HEK293 (cell line): Measurements from ENCODE around the gene C20orf144.

Source experiments
- CTCF ChIA-PET: fragments of 350-600 bp; formaldehyde crosslinking; extraction: SDS; loops from one replicate; lab custom pipeline; 2021; ENCODE audit warnings: antibody characterized with exemption; lab: Yijun Ruan, JAX
- POLR2A ChIA-PET: fragments of 300-600 bp; formaldehyde crosslinking; extraction: SDS; loops from one replicate; lab custom pipeline; 2020; ENCODE audit warnings: antibody characterized with exemption, inconsistent platforms; lab: Yijun Ruan, JAX
- H3K27ac ChIP-seq: fragments of 200-500 bp; sonication (Bioruptor generic); 2 replicates; pipeline ENCODE4 v1.5.1; 2014; ENCODE audit warnings: low read depth, low read length, control low read depth, inconsistent platforms; ENCODE audit errors: extremely low read depth
- H3K36me3 ChIP-seq, 2 experiments: fragments of 200-500 bp in 1 of 2; sonication (Bioruptor generic) in 1 of 2; 1 replicate in 1 of 2; 2 replicates in 1 of 2; pipeline ENCODE4 v1.5.1; 2014 to 2017; ENCODE audit warnings: inconsistent platforms in 2 of 2, low read length in 2 of 2; ENCODE audit not compliant: control insufficient read depth in 2 of 2, insufficient read depth in 1 of 2
- H3K4me1 ChIP-seq: fragments of 200-500 bp; sonication (Bioruptor generic); 2 replicates; pipeline ENCODE4 v1.5.1; 2014; ENCODE audit warnings: mild to moderate bottlenecking, low read length, inconsistent platforms; ENCODE audit not compliant: control insufficient read depth, insufficient read depth
- H3K4me3 ChIP-seq: 2 replicates; pipeline ENCODE4 v1.5.1; 2011; ENCODE audit warnings: low read depth, mild to moderate bottlenecking, control low read depth, low read length, moderate library complexity
- H3K9me3 ChIP-seq: fragments of 200-500 bp; sonication (Bioruptor generic); 2 replicates; pipeline ENCODE4 v1.5.1; 2014; ENCODE audit warnings: low read depth, low read length, inconsistent platforms; ENCODE audit not compliant: control insufficient read depth, insufficient read depth
- KLF10 ChIP-seq: fragments of 450-650 bp; IDR thresholded peaks from 2 replicates; pipeline ENCODE4 v1.5.1; 2018; ENCODE audit warnings: missing biosample characterization, mild to moderate bottlenecking, missing genetic modification characterization
- MZF1 ChIP-seq: fragments of 450-650 bp; formaldehyde crosslinking; IDR thresholded peaks from 2 replicates; pipeline ENCODE4 v1.5.1; 2017; ENCODE audit warnings: missing biosample characterization, missing genetic modification characterization, borderline replicate concordance
- OVOL3 ChIP-seq: fragments of 450-650 bp; formaldehyde crosslinking; IDR thresholded peaks from 2 replicates; pipeline ENCODE4 v1.5.1; 2016; ENCODE audit warnings: missing biosample characterization, missing genetic modification characterization
- PRDM1 ChIP-seq: fragments of 450-650 bp; formaldehyde crosslinking; IDR thresholded peaks from 2 replicates; pipeline ENCODE4; 2016; ENCODE audit warnings: missing biosample characterization, missing genetic modification characterization
- ZNF184 ChIP-seq: fragments of 450-650 bp; IDR thresholded peaks from 2 replicates; pipeline ENCODE4 v1.5.1; 2018; ENCODE audit warnings: missing biosample characterization, mild to moderate bottlenecking, missing genetic modification characterization
- ZNF324 ChIP-seq: fragments of 450-650 bp; formaldehyde crosslinking; IDR thresholded peaks from 2 replicates; pipeline ENCODE4 v1.5.1; 2016; ENCODE audit warnings: missing biosample characterization, missing genetic modification characterization
- ZNF350 ChIP-seq: fragments of 450-650 bp; formaldehyde crosslinking; IDR thresholded peaks from 2 replicates; pipeline ENCODE4 v1.5.0; 2017; ENCODE audit warnings: missing biosample characterization, mild to moderate bottlenecking, missing genetic modification characterization
- ZNF544 ChIP-seq: fragments of 450-650 bp; formaldehyde crosslinking; IDR thresholded peaks from 2 replicates; pipeline ENCODE4 v1.5.0; 2017; ENCODE audit warnings: missing biosample characterization, missing genetic modification characterization
- ZNF629 ChIP-seq: fragments of 450-650 bp; formaldehyde crosslinking; IDR thresholded peaks from 2 replicates; pipeline ENCODE4 v1.5.1; 2017; ENCODE audit warnings: missing biosample characterization, missing genetic modification characterization
- ZNF654 ChIP-seq: fragments of 450-650 bp; formaldehyde crosslinking; IDR thresholded peaks from 2 replicates; pipeline ENCODE4 v1.5.1; 2016; ENCODE audit warnings: low read depth, missing biosample characterization, missing genetic modification characterization
- ZNF677 ChIP-seq: fragments of 450-650 bp; IDR thresholded peaks from 2 replicates; pipeline ENCODE4 v1.5.0; 2018; ENCODE audit warnings: missing biosample characterization, mild to moderate bottlenecking, missing genetic modification characterization, moderate library complexity
- ZSCAN23 ChIP-seq: fragments of 450-650 bp; formaldehyde crosslinking; IDR thresholded peaks from 2 replicates; pipeline ENCODE4 v1.5.1; 2016; ENCODE audit warnings: missing biosample characterization, missing genetic modification characterization
- ZXDB ChIP-seq: fragments of 450-650 bp; formaldehyde crosslinking; IDR thresholded peaks from 2 replicates; pipeline ENCODE4 v1.5.1; 2016; ENCODE audit warnings: missing biosample characterization, missing genetic modification characterization
- TF ChIP-seq, protein P1 (sequence below): fragments of 450-650 bp; formaldehyde crosslinking; IDR thresholded peaks from 2 replicates; pipeline ENCODE4 v1.5.1; 2016; ENCODE audit warnings: missing biosample characterization, missing genetic modification characterization
- TF ChIP-seq, protein P2 (sequence below): fragments of 450-650 bp; formaldehyde crosslinking; IDR thresholded peaks from 2 replicates; pipeline ENCODE4 v1.5.1; 2016; ENCODE audit warnings: missing biosample characterization, missing genetic modification characterization
- TF ChIP-seq, protein P3 (sequence below): fragments of 450-650 bp; formaldehyde crosslinking; IDR thresholded peaks from 2 replicates; pipeline ENCODE4 v1.5.1; 2016; ENCODE audit warnings: missing biosample characterization, missing genetic modification characterization
- TF ChIP-seq, protein P4 (sequence below): fragments of 450-650 bp; formaldehyde crosslinking; IDR thresholded peaks from 2 replicates; pipeline ENCODE4 v1.5.1; 2016; ENCODE audit warnings: missing biosample characterization, missing genetic modification characterization
- TF ChIP-seq, protein P5 (sequence below): fragments of 450-650 bp; formaldehyde crosslinking; IDR thresholded peaks from 2 replicates; pipeline ENCODE4 v1.5.1; 2016; ENCODE audit warnings: missing biosample characterization, missing genetic modification characterization, borderline replicate concordance
- TF ChIP-seq, protein P6 (sequence below): IDR thresholded peaks from 2 replicates; pipeline ENCODE4 v1.6.1; 2011; ENCODE audit warnings: mild to moderate bottlenecking, low read depth, low read length, borderline replicate concordance

Gene C20orf144

DNA sequence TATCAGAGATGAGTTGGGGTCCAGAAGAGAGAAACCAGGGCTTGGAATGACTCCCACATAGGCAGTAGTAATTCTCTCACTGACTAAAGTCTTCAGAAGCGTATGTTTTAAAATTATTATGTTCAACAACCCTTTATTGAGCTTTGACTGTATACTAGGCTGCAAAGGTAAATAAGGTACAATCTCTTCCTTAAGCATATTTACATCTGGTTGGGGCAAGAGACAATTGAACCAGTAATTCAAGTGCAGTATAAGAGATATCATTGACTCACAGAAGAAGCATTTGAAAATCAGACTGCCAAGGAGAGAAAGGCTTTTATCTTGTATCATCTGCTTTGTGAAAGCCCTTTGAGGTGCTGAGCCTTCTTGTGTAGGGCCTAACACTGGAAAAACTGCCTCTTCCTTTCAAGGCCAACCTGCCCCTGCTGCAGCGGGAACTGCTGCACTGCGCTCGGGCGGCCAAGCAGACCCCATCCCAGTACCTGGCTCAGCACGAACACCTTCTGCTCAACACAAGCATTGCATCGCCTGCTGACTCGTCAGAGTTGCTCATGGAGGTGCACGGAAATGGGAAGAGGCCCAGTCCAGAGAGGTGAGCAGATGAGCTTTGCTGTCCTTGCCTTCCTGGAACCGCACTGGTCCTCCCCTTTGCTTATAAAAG lies 39.3 kb upstream of the C20orf144 start:
- H3K4me1 ChIP-seq = no peaks in the 10 kb centered on the region
- TF ChIP-seq ZNF677 (tag by site-specific recombination) = no peak
- TF ChIP-seq ZXDB (tag by site-specific recombination) = no peak
- TF ChIP-seq OVOL3 (tag by site-specific recombination) = no peak
- no peak for TF ChIP-seq KLF10 (tag by site-specific recombination)
- no peak for TF ChIP-seq ZNF184 (tag by site-specific recombination)
- TF ChIP-seq, protein P1, sequence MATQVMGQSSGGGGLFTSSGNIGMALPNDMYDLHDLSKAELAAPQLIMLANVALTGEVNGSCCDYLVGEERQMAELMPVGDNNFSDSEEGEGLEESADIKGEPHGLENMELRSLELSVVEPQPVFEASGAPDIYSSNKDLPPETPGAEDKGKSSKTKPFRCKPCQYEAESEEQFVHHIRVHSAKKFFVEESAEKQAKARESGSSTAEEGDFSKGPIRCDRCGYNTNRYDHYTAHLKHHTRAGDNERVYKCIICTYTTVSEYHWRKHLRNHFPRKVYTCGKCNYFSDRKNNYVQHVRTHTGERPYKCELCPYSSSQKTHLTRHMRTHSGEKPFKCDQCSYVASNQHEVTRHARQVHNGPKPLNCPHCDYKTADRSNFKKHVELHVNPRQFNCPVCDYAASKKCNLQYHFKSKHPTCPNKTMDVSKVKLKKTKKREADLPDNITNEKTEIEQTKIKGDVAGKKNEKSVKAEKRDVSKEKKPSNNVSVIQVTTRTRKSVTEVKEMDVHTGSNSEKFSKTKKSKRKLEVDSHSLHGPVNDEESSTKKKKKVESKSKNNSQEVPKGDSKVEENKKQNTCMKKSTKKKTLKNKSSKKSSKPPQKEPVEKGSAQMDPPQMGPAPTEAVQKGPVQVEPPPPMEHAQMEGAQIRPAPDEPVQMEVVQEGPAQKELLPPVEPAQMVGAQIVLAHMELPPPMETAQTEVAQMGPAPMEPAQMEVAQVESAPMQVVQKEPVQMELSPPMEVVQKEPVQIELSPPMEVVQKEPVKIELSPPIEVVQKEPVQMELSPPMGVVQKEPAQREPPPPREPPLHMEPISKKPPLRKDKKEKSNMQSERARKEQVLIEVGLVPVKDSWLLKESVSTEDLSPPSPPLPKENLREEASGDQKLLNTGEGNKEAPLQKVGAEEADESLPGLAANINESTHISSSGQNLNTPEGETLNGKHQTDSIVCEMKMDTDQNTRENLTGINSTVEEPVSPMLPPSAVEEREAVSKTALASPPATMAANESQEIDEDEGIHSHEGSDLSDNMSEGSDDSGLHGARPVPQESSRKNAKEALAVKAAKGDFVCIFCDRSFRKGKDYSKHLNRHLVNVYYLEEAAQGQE (tag by site-specific recombination) = no peak
- TF ChIP-seq, protein P2, sequence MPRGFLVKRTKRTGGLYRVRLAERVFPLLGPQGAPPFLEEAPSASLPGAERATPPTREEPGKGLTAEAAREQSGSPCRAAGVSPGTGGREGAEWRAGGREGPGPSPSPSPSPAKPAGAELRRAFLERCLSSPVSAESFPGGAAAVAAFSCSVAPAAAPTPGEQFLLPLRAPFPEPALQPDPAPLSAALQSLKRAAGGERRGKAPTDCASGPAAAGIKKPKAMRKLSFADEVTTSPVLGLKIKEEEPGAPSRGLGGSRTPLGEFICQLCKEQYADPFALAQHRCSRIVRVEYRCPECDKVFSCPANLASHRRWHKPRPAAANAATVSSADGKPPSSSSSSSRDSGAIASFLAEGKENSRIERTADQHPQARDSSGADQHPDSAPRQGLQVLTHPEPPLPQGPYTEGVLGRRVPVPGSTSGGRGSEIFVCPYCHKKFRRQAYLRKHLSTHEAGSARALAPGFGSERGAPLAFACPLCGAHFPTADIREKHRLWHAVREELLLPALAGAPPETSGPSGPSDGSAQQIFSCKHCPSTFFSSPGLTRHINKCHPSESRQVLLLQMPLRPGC (tag by site-specific recombination) = no peak
- TF ChIP-seq, protein P3, sequence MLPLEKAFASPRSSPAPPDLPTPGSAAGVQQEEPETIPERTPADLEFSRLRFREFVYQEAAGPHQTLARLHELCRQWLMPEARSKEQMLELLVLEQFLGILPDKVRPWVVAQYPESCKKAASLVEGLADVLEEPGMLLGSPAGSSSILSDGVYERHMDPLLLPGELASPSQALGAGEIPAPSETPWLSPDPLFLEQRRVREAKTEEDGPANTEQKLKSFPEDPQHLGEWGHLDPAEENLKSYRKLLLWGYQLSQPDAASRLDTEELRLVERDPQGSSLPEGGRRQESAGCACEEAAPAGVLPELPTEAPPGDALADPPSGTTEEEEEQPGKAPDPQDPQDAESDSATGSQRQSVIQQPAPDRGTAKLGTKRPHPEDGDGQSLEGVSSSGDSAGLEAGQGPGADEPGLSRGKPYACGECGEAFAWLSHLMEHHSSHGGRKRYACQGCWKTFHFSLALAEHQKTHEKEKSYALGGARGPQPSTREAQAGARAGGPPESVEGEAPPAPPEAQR = no peak
- TF ChIP-seq ZSCAN23 (tag by site-specific recombination) = no peak
- TF ChIP-seq, all 188 proteins: peak for 0
- ChIA-PET CTCF (interaction anchor here (0.6 kb wide), 1 partner anchor 101 kb away, joined by 3 read pairs; no protein-coding TSS in a partner anchor), POLR2A (no interaction called here)
- Histone ChIP-seq H3K36me3 (peaks cover 0 to 47% of the 10 kb centered on the region in 2 experiments; a peak in 2 of 3 replicates), H3K27ac (no peak overlapping the region), H3K4me3 (no peak overlapping the region), H3K9me3 (no peaks in the 10 kb centered on the region)

DNA sequence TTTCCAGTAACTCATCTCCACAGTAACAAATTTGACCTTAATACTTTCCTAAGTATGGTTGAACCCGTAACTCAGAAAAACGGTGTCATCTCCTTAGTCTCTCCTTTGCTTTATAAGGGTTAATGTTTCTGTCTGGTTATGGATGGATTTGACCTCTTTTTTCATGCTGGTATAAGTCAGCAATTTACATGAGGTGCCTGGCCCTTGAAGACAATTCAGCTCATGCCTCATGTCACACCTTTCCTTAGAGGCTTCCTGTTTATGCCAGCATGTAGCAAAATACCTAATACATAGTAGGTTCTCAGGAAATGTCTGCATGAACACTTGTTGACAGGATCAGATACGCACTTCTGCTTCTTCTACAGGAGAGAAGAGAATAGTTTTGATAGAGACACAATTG lies 37.7 kb upstream of the C20orf144 start:
- peaks cover 8 to 63% of the 10 kb centered on the region in 2 experiments; a peak in 2 of 3 replicates for H3K36me3 ChIP-seq
- H3K9me3 ChIP-seq = no peaks in the 10 kb centered on the region
- POLR2A ChIA-PET = no interaction called here
- no peak overlapping the region for H3K4me3 ChIP-seq
- CTCF ChIA-PET = no interaction called here
- H3K4me1 ChIP-seq = no peaks in the 10 kb centered on the region
- no peak overlapping the region for H3K27ac ChIP-seq
- TF ChIP-seq, protein P4, sequence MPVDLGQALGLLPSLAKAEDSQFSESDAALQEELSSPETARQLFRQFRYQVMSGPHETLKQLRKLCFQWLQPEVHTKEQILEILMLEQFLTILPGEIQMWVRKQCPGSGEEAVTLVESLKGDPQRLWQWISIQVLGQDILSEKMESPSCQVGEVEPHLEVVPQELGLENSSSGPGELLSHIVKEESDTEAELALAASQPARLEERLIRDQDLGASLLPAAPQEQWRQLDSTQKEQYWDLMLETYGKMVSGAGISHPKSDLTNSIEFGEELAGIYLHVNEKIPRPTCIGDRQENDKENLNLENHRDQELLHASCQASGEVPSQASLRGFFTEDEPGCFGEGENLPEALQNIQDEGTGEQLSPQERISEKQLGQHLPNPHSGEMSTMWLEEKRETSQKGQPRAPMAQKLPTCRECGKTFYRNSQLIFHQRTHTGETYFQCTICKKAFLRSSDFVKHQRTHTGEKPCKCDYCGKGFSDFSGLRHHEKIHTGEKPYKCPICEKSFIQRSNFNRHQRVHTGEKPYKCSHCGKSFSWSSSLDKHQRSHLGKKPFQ (tag by site-specific recombination) = no peak
- TF ChIP-seq PRDM1 (tag by site-specific recombination) (no peak), ZNF350 (tag by site-specific recombination) (no peak), MZF1 (tag by site-specific recombination) (no peak), ZNF544 (tag by site-specific recombination) (no peak), ZNF629 (no peak), OVOL3 (tag by site-specific recombination) (no peak), ZNF324 (tag by site-specific recombination) (no peak), ZNF654 (no peak)
- TF ChIP-seq, protein P5, sequence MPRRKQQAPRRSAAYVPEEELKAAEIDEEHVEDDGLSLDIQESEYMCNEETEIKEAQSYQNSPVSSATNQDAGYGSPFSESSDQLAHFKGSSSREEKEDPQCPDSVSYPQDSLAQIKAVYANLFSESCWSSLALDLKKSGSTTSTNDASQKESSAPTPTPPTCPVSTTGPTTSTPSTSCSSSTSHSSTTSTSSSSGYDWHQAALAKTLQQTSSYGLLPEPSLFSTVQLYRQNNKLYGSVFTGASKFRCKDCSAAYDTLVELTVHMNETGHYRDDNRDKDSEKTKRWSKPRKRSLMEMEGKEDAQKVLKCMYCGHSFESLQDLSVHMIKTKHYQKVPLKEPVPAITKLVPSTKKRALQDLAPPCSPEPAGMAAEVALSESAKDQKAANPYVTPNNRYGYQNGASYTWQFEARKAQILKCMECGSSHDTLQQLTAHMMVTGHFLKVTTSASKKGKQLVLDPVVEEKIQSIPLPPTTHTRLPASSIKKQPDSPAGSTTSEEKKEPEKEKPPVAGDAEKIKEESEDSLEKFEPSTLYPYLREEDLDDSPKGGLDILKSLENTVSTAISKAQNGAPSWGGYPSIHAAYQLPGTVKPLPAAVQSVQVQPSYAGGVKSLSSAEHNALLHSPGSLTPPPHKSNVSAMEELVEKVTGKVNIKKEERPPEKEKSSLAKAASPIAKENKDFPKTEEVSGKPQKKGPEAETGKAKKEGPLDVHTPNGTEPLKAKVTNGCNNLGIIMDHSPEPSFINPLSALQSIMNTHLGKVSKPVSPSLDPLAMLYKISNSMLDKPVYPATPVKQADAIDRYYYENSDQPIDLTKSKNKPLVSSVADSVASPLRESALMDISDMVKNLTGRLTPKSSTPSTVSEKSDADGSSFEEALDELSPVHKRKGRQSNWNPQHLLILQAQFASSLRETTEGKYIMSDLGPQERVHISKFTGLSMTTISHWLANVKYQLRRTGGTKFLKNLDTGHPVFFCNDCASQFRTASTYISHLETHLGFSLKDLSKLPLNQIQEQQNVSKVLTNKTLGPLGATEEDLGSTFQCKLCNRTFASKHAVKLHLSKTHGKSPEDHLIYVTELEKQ = no peak
- TF ChIP-seq, protein P6, sequence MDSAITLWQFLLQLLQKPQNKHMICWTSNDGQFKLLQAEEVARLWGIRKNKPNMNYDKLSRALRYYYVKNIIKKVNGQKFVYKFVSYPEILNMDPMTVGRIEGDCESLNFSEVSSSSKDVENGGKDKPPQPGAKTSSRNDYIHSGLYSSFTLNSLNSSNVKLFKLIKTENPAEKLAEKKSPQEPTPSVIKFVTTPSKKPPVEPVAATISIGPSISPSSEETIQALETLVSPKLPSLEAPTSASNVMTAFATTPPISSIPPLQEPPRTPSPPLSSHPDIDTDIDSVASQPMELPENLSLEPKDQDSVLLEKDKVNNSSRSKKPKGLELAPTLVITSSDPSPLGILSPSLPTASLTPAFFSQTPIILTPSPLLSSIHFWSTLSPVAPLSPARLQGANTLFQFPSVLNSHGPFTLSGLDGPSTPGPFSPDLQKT = no peak
